Body of pancreas (tissue), 4 donors: ENCODE data around the gene UROS.

Experiments used
- POLR2A ChIP-seq, 3 donors: fragments of 450-650 bp; IDR thresholded peaks; one replicate each; pipeline ENCODE4 v1.6.1; 2016; ENCODE audit warnings: antibody characterized with exemption in 3 of 3, mild to moderate bottlenecking in 2 of 3
- TF ChIP-seq, protein P1 (sequence below), 7 experiments: fragments of 450-650 bp in 4 of 7; fragments of 200-600 bp in 3 of 7; sonication (generic) in 3 of 7; IDR thresholded peaks; one replicate each; pipeline ENCODE4 v1.5.1; 2016 to 2019; ENCODE audit warnings: antibody characterized with exemption in 7 of 7

DNA sequence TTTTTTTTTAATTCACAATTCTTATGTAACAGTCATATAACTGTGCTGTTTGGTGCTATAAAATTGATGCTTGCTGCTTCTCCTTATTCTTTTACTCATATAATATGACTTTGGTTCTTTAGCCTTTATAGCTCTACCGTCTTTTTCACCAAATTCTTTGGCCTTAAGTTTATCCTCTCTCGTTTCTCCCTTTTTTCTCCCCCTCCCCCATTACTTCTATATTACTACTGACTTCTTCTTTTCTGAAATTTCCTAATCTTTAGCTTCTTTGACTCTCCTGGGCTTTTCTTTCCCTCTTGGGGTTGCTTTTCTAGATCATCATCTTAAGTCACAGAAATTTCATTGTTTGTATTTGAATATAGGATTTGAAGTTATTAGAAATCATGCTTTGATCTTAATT is 4.1 kb upstream of the UROS start:
- TF ChIP-seq, protein P1, sequence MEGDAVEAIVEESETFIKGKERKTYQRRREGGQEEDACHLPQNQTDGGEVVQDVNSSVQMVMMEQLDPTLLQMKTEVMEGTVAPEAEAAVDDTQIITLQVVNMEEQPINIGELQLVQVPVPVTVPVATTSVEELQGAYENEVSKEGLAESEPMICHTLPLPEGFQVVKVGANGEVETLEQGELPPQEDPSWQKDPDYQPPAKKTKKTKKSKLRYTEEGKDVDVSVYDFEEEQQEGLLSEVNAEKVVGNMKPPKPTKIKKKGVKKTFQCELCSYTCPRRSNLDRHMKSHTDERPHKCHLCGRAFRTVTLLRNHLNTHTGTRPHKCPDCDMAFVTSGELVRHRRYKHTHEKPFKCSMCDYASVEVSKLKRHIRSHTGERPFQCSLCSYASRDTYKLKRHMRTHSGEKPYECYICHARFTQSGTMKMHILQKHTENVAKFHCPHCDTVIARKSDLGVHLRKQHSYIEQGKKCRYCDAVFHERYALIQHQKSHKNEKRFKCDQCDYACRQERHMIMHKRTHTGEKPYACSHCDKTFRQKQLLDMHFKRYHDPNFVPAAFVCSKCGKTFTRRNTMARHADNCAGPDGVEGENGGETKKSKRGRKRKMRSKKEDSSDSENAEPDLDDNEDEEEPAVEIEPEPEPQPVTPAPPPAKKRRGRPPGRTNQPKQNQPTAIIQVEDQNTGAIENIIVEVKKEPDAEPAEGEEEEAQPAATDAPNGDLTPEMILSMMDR (IDR thresholded peaks at IDR 0.05) = no peak
- no peak for TF ChIP-seq POLR2A (IDR thresholded peaks at IDR 0.05)
